ENCODE data around the gene DCP1A.

- TF ChIP-seq CTCF (conservative IDR thresholded peaks at IDR 0.05; ENCODE audit: low read length) (no peak), EZH2phosphoT487 (IDR thresholded peaks at IDR 0.05; ENCODE audit: borderline replicate concordance, low read depth, low read length) (no peak)
These were observed 111.8 kb downstream of the DCP1A start for GRCh38 chr3:53235545-53235944.

All from OCI-LY7 (cell line).